Subcutaneous abdominal adipose tissue (tissue), 5 donors: ENCODE measurements around the gene DUS1L.

Source experiments
- H3K27ac ChIP-seq: one replicate; pipeline ENCODE4 v1.7.0; 2013; ENCODE audit warnings: low read depth, mild to moderate bottlenecking, inconsistent platforms, low read length, moderate library complexity
- H3K27me3 ChIP-seq, 5 donors: one replicate each; pipeline ENCODE4 v1.7.0; 2013; ENCODE audit warnings: low read length in 5 of 5, inconsistent platforms in 1 of 5; ENCODE audit not compliant: control insufficient read depth in 5 of 5, insufficient read depth in 4 of 5
- H3K36me3 ChIP-seq, 5 donors: one replicate each; pipeline ENCODE4 v1.7.0; 2013; ENCODE audit warnings: low read length in 5 of 5; ENCODE audit not compliant: control insufficient read depth in 5 of 5, insufficient read depth in 5 of 5
- H3K4me1 ChIP-seq, 5 donors: one replicate each; pipeline ENCODE4 v1.7.0; 2013; ENCODE audit warnings: low read length in 5 of 5, mild to moderate bottlenecking in 3 of 5, moderate library complexity in 1 of 5; ENCODE audit not compliant: control insufficient read depth in 5 of 5, insufficient read depth in 5 of 5
- H3K4me3 ChIP-seq, 5 donors: one replicate each; pipeline ENCODE4 v1.7.0; 2013; ENCODE audit warnings: low read length in 5 of 5, low read depth in 1 of 5
- H3K9ac ChIP-seq, 5 donors: one replicate each; pipeline ENCODE4 v1.7.0; 2013; ENCODE audit warnings: low read length in 5 of 5, mild to moderate bottlenecking in 4 of 5, moderate library complexity in 3 of 5
- H3K9me3 ChIP-seq, 5 donors: one replicate each; pipeline ENCODE4 v1.7.0; 2013; ENCODE audit warnings: low read length in 5 of 5; ENCODE audit not compliant: control insufficient read depth in 5 of 5
- donor health status: healthy.
- donor health status: healthy.
- donor health status: healthy.
- donor health status: healthy.
- donor health status: healthy.

Gene DUS1L

DNA sequence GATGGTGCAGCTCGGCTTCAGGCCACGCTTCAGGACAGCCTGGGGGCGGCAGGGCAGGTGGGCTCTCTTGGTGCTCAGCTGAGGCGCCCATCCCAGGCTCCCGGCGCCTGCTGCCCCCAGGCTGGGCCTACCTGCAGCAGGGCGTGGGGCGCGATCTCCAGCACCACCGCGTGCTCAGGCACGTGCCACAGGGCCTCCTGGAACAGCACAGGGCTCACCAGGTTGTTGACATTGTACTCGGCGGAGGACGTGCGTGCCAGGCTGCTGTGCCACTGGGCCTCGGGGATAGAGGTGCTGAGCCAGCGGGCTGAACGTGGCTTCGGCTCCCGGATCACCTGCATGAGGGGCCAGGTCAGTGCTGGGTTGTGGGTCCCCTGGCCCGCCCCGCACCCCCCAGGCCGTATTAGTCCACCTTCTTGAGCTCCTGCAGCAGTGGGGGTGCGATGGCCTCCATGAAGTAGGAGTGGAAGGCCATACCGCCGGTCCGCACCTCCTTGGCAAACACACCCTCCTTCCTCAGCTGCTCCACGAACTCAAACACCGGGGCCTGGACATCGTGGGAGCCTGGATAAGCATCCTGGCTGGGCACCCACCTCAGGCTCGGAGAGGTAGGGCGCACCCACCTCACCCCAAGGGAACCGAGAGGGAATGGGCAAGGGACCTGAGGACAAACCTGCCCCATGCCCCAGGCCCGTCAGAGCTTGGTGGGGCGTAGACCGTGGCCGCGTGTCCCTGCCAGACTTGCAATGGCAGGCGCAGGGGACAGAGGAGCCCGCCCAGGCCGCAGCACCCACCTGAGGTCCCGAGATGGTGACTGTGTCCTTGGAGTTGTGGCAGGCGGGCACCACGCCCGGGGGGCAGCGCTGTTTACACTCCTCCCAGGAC lies 23.5 kb upstream of the DUS1L start:
- H3K4me1 ChIP-seq, result peaks cover 0 to 90% (median 7%) of the 10 kb centered on the region in 5 donors
- peaks cover 0 to 98% (median 92%) of the 10 kb centered on the region in 5 donors for H3K36me3 ChIP-seq
- no peak overlapping the region for H3K4me3 ChIP-seq
- no peak overlapping the region for H3K27ac ChIP-seq
- H3K9ac ChIP-seq, result no peak overlapping the region
- H3K27me3 ChIP-seq, result no peaks in the 10 kb centered on the region
- no peaks in the 10 kb centered on the region for H3K9me3 ChIP-seq

- H3K9ac ChIP-seq, result no peak overlapping the region
- H3K27ac ChIP-seq, result no peak overlapping the region
- H3K4me1 ChIP-seq, result peaks cover 0 to 88% (median 2%) of the 10 kb centered on the region in 5 donors
- H3K4me3 ChIP-seq, result no peak overlapping the region
- H3K9me3 ChIP-seq, result no peaks in the 10 kb centered on the region
- H3K36me3 ChIP-seq, result peaks cover 0 to 99% (median 94%) of the 10 kb centered on the region in 5 donors
- H3K27me3 ChIP-seq, result no peaks in the 10 kb centered on the region
Measured at GRCh38 chr17:82087961-82088837, 22.6 kb upstream of the DUS1L start.

- H3K27me3 ChIP-seq, result no peaks in the 10 kb centered on the region
- H3K4me3 ChIP-seq, result no peak overlapping the region
- no peaks in the 10 kb centered on the region for H3K9me3 ChIP-seq
- H3K27ac ChIP-seq, result no peak overlapping the region
- H3K4me1 ChIP-seq, result peaks cover 0 to 79% (median 0%) of the 10 kb centered on the region in 5 donors
- H3K9ac ChIP-seq, result no peak overlapping the region
- H3K36me3 ChIP-seq, result peaks cover 0 to 99% (median 98%) of the 10 kb centered on the region in 5 donors
Measured at GRCh38 chr17:82086941-82087906, 21.6 kb upstream of the DUS1L start.

- Histone ChIP-seq H3K4me1 (peaks cover 0 to 72% (median 0%) of the 10 kb centered on the region in 5 donors), H3K36me3 (peaks cover 0 to 99% (median 97%) of the 10 kb centered on the region in 5 donors), H3K27ac (no peak overlapping the region), H3K27me3 (no peaks in the 10 kb centered on the region), H3K4me3 (no peak overlapping the region), H3K9me3 (no peaks in the 10 kb centered on the region), H3K9ac (no peak overlapping the region)
Measured at GRCh38 chr17:82085931-82086764, 20.5 kb upstream of the DUS1L start.

GRCh38 chr17:82085031-82085861 lies 19.6 kb upstream of the DUS1L start:
- no peaks in the 10 kb centered on the region for H3K9me3 ChIP-seq
- no peak overlapping the region for H3K27ac ChIP-seq
- no peak overlapping the region for H3K4me3 ChIP-seq
- H3K36me3 ChIP-seq, result peaks cover 0 to 100% (median 99%) of the 10 kb centered on the region in 5 donors
- H3K4me1 ChIP-seq, result peaks cover 0 to 63% (median 0%) of the 10 kb centered on the region in 5 donors
- no peak overlapping the region for H3K9ac ChIP-seq
- no peaks in the 10 kb centered on the region for H3K27me3 ChIP-seq

DNA sequence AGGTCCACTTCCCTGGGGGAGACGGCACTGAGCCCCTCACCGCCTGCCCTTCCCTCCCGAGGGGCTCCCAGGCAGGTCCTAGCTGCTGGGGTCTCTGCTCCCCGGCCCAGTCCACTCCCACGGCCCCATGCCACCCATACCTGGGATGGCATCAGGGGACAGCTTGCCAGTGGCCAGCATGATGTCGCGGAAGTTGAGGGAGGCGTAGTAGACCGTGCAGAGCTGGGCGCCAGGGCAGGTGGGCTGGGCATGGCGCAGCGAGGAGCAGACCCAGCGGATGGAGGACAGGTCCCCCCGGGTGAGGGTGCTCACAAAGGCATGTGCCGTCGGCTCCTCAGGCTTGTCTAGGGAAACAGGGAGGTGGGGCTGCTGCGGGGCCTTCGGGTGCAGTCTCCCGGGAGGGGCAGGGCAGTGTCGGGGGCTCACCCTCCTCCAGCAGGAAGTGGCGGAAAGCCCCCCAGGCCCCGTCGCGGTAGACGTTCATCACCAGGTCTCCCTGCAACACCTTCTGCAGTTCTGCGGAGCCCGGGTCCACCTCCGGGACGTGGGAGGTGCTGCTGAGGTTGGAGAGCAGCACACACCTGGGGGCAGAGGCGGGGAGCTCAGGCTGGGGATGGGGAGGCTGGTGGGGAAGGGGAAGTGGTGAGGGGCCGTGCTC lies 18.9 kb upstream of the DUS1L start:
- Histone ChIP-seq H3K27me3 (no peaks in the 10 kb centered on the region), H3K4me3 (no peak overlapping the region), H3K4me1 (peaks cover 0 to 56% (median 0%) of the 10 kb centered on the region in 5 donors), H3K27ac (no peak overlapping the region), H3K36me3 (peaks cover 0 to 100% (median 98%) of the 10 kb centered on the region in 5 donors), H3K9ac (no peak overlapping the region), H3K9me3 (no peaks in the 10 kb centered on the region)

DNA sequence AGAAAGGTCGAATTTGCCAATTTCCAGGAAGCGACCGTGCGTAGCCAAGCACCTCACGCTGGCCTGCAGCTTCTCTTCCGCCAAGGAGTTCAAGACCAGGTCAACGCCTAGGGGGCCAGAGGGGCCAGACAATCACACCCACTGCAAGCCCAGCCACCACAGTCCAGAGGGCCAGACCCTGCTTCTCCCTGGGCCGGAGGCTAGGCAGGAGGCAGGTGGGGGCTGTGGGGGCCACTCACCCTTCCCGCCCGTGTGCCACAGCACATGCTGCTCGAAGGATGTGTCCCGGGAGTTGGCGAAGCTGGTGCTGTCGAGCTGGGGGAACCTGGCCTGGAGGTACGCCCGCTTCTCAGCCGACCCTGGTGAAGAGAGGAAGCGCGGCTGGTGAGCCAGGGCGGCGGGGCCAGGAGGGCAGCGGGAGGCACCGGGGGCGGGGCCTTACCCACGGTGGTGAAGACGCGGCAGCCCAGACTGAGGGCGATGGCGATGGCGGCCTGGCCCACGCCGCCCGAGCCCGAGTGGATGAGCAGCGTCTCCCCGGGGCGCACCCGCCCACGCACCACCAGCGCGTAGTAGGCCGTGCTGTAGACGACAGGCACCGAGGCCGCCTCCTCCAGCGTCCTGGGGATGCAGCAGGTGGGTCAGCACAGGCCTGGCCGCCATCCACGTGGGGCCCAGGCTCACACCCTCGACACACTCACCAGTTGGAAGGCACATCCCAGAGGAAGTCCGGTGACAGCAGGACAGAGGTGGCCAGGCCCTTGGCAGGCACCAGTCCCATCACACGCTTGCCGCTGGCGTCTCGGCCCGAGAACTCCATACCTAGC lies 18.1 kb upstream of the DUS1L start:
- Histone ChIP-seq H3K36me3 (peaks cover 0 to 98% (median 96%) of the 10 kb centered on the region in 5 donors), H3K9me3 (no peaks in the 10 kb centered on the region), H3K9ac (no peak overlapping the region), H3K4me3 (no peak overlapping the region), H3K27ac (no peak overlapping the region), H3K27me3 (no peaks in the 10 kb centered on the region), H3K4me1 (peaks cover 0 to 48% (median 0%) of the 10 kb centered on the region in 5 donors)
